ENCODE measurements around the gene ZNF544. TPM values are rescaled to one million over a fixed set of nuclear protein-coding genes. Genes with fewer than 3 reads are reported as not detected.

The ZNF544 gene
- total and polyA plus RNA-seq, 3 donors from 2014 or later: 45.8 to 93.9 (median 92.2) TPM

DNA sequence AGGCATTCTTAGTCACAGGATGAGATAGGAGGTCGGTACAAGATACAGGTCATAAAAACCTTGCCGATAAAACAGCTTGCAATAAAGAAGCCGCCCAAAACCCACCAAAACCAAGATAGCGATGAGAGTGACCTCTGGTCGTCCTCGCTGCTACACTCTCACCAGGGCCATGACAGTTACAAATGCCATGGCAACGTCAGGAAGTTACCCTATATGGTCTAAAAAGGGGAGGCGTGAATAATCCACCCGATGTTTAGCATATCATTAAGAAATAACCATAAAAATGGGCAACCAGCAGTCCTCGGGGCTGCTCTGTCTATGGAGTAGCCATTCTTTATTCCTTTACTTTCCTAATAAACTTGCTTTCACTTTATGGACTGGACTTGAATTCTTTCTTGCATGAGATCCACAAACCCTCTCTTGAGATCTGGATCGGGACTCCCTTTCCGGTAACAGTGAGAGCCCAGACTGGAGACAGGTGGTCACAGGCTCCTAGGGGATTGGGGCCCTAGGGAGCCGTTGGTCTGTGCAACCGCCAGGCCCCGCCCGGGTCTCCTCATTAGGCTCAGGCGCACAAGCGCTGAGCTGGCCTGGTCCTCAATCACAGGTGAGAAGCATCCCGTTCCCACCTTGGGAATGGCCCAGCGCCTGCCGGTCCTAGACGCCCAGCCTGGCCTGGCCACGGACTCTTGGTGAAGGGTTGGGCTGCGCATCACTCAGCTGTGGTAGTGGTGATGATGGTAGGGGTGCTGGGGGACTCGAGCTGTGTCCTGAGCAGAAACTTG is 10.9 kb upstream of the ZNF544 start:
- Histone ChIP-seq H3K27me3 (no peaks in the 10 kb centered on the region), H3K9me3 (no peaks in the 10 kb centered on the region), H3K36me3 (ENCODE audit: low read depth, missing control alignments) (no peaks in the 10 kb centered on the region), H3K27ac (no peak overlapping the region), H3K4me3 (peak overlapping the region; percentile 29 to 41), H3K4me1 (no peaks in the 10 kb centered on the region)
- 64 to 74% methylated on average over 13 to 25 of the region's 25 CpGs for WGBS, 2 donors
- DNase-seq: no peak
- TF ChIP-seq, protein P1, sequence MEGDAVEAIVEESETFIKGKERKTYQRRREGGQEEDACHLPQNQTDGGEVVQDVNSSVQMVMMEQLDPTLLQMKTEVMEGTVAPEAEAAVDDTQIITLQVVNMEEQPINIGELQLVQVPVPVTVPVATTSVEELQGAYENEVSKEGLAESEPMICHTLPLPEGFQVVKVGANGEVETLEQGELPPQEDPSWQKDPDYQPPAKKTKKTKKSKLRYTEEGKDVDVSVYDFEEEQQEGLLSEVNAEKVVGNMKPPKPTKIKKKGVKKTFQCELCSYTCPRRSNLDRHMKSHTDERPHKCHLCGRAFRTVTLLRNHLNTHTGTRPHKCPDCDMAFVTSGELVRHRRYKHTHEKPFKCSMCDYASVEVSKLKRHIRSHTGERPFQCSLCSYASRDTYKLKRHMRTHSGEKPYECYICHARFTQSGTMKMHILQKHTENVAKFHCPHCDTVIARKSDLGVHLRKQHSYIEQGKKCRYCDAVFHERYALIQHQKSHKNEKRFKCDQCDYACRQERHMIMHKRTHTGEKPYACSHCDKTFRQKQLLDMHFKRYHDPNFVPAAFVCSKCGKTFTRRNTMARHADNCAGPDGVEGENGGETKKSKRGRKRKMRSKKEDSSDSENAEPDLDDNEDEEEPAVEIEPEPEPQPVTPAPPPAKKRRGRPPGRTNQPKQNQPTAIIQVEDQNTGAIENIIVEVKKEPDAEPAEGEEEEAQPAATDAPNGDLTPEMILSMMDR (IDR thresholded peaks at IDR 0.05): no peak
- no peak for TF ChIP-seq POLR2A (IDR thresholded peaks at IDR 0.05)
- intact Hi-C loops (cut with DNase I; ENCODE audit: low total_unique reads): no loop called here

DNA sequence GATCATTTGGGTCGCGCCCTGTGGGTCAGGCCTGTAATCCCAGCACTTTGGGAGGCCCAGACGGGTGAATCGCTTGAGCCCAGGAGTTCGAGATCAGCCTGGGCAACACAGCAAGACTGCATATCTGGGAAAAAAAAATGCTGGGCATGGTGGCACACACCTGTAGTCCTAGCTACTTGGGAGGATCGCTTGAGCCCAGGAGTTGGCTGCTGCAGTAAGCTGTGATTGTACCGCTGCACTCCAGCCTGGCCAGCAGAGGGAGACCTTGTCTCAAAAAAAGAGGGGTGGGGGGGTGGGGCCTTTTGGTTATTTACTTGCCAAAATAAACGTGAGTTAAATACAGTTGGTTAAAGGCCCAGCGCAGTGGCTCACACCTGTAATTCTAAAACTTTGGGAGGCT is 9.8 kb upstream of the ZNF544 start:
- WGBS, 2 donors: 35 to 37% methylated on average over 9 of the region's 9 CpGs
- intact Hi-C loops (cut with DNase I; ENCODE audit: low total_unique reads): no loop called here
- Histone ChIP-seq H3K4me3 (no peak overlapping the region), H3K27me3 (no peaks in the 10 kb centered on the region), H3K4me1 (no peaks in the 10 kb centered on the region), H3K36me3 (ENCODE audit: low read depth, missing control alignments) (no peaks in the 10 kb centered on the region), H3K9me3 (no peaks in the 10 kb centered on the region), H3K27ac (no peak overlapping the region)
- DNase-seq: peak; percentile 42
- TF ChIP-seq, protein P1 (IDR thresholded peaks at IDR 0.05): peak in 2 of 3 experiments; percentile 6 to 14
- no peak for TF ChIP-seq POLR2A (IDR thresholded peaks at IDR 0.05)

DNA sequence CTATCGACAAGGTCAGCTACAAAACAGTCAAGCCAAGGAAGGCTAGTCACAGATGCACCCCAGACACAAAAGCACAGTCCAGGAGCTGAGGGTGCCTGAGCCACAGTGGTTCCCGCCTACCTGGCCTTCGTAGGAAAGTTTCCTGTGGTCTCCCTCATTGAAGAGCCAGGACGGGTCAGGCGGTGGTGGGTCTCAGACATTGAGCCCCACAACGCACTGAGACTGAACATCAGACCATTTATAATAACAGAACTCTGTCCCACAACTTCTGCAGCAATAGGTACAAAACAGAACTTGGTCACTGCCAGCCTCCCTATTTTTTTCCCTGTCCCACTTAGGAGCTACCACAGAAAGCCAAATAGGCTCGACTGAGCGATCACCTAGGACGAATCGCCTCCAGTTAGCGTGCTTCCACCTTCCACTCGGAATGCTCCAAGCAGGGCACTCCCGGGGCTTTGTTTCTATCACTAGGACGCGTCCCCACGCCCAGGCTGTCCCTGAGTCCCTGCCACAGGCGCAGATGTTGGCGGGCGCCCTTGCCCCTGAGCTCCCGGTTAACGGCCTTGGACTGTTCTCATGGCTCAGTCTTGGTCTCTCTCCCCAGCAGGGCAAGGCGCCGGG is 640 bp upstream of the ZNF544 start:
- peak; percentile 26 for DNase-seq
- peak overlapping the region; percentile 64 to 81 for H3K4me3 ChIP-seq
- no peaks in the 10 kb centered on the region for H3K36me3 ChIP-seq (ENCODE audit: low read depth, missing control alignments)
- intact Hi-C loops (cut with DNase I; ENCODE audit: low total_unique reads): no loop called here
- no peaks in the 10 kb centered on the region for H3K27me3 ChIP-seq
- H3K27ac ChIP-seq: peak overlapping the region; percentile 60 to 75
- peaks cover 9% of the 10 kb centered on the region for H3K4me1 ChIP-seq
- H3K9me3 ChIP-seq: no peaks in the 10 kb centered on the region
- 7 to 15% methylated on average over 12 to 20 of the region's 23 CpGs for WGBS, 2 donors
- TF ChIP-seq POLR2A (IDR thresholded peaks at IDR 0.05): no peak
- TF ChIP-seq, protein P1 (IDR thresholded peaks at IDR 0.05): no peak

DNA sequence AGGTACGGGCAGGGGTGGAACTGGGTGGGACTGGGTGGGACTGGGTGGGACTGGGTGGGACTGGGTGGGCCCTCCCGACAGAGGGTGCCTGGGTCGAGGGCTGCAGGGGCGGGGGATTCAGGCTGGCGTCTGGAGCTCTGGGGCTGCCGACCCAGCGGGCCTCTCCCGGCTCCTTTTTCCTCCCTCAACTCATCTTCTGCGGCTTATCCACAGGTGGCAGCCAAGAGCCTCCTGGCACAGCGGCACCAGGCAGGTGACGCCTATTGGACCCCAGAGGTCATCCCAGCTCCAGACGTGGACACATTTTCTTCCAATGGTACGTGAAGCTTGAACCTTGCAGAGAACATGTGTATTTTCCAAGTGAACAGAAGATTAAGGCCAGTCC is 533 bp downstream of the ZNF544 start:
- Histone ChIP-seq H3K9me3 (no peaks in the 10 kb centered on the region), H3K36me3 (ENCODE audit: low read depth, missing control alignments) (no peaks in the 10 kb centered on the region), H3K27me3 (no peaks in the 10 kb centered on the region), H3K4me1 (peaks cover 9% of the 10 kb centered on the region), H3K4me3 (peak overlapping the region; percentile 64 to 81), H3K27ac (peak overlapping the region in 1 of 2 donors; percentile 60)
- DNase-seq: peak; percentile 34
- 11 to 15% methylated on average over 2 to 13 of the region's 13 CpGs for WGBS, 2 donors
- intact Hi-C loops (cut with DNase I; ENCODE audit: low total_unique reads): no loop called here
- TF ChIP-seq, protein P1 (IDR thresholded peaks at IDR 0.05): peak in 1 of 3 experiments; percentile 22
- no peak for TF ChIP-seq POLR2A (IDR thresholded peaks at IDR 0.05)
